Measurements from ENCODE around the gene MEMO1. TPM values are rescaled to one million over a fixed set of nuclear protein-coding genes. Genes with fewer than 3 reads are reported as not detected.

MEMO1 gene
- total and polyA plus RNA-seq, 9 of the 15 experiments (the other 6 are each of a cell fraction or from before 2014, with no cell fraction given), result 22.1 to 87.7 (median 61.2) TPM

GRCh38 chr2:31947871-31948270, 62.9 kb downstream of the MEMO1 start (continued):
- TF ChIP-seq ZNF512 (tag; IDR thresholded peaks at IDR 0.05) (no peak), TFAP4 (CRISPR knock-in tag; IDR thresholded peaks at IDR 0.05; ENCODE audit: borderline replicate concordance) (no peak)

- ChIA-PET POLR2A (no interaction called here), CTCF (ENCODE audit: low intra/inter-chr PET ratio) (no interaction called here)
- 45% methylated on average over 4 of the region's 4 CpGs for WGBS (ENCODE audit: insufficient coverage, low coverage, missing lambda C conversion rate)
- no peak overlapping the region for H3K4me3 ChIP-seq
- peaks cover 15% of the 10 kb centered on the region; the same call in 1 of the 3 replicates for H3K36me3 ChIP-seq (ENCODE audit: control insufficient read depth, insufficient read depth, low read length)
- no peaks in the 10 kb centered on the region for H3K9me1 ChIP-seq (ENCODE audit: control insufficient read depth, insufficient read depth, low read length)
- H3K4me1 ChIP-seq (replicated peaks in 1 of 2; ENCODE audit: control insufficient read depth in 2 of 2, insufficient read depth in 2 of 2, low read length in 2 of 2), result peaks cover 0 to 25% of the 10 kb centered on the region in 2 experiments; a peak in 3 of 5 replicates
- no peak; the same call in 2 of the 3 replicates for ATAC-seq
- H4K20me1 ChIP-seq (replicated peaks; ENCODE audit: control insufficient read depth, insufficient read depth, low read length), result peaks cover 4% of the 10 kb centered on the region; the same call in 1 of the 2 replicates
- H3K9me3 ChIP-seq (replicated peaks; ENCODE audit: control insufficient read depth, insufficient read depth, low read depth, low read length), result no peaks in the 10 kb centered on the region
- TF ChIP-seq TAF7 (tag; IDR thresholded peaks at IDR 0.05), result no peak
- peak; percentile 36 for TF ChIP-seq PRDM10 (IDR thresholded peaks at IDR 0.05; ENCODE audit: partially characterized antibody)
- TF ChIP-seq RBM39 (optimal IDR thresholded peaks at IDR 0.05; ENCODE audit: low read depth, low read length), result no peak
- TF ChIP-seq ZEB2 (IDR thresholded peaks at IDR 0.05), result no peak
- no peak for TF ChIP-seq TRIM28 (IDR thresholded peaks at IDR 0.05)
- TF ChIP-seq CBX2 (IDR thresholded peaks at IDR 0.05; ENCODE audit: insufficient read depth, low read length, poor library complexity, severe bottlenecking), result no peak
- no peak for TF ChIP-seq NFXL1 (CRISPR knock-in tag; IDR thresholded peaks at IDR 0.05)
- no peak for TF ChIP-seq TBL1XR1 (IDR thresholded peaks at IDR 0.05; ENCODE audit: low read length in 2 of 2)
- H3K27me3 ChIP-seq (ENCODE audit: control insufficient read depth in 2 of 2, insufficient read depth in 2 of 2, low read length in 2 of 2), result no peaks in the 10 kb centered on the region
- in situ Hi-C loops (cut with MboI) (no loop called here), intact Hi-C loops (cut with micrococcal nuclease) (no loop called here)
- no peak overlapping the region for H3K9ac ChIP-seq (ENCODE audit: insufficient read depth in 1 of 2, low read depth in 2 of 2, low read length in 2 of 2)
- 0 out of 3 replicates have a peak overlapping the region, but pooled peaks have one; percentile 5 for H3K27ac ChIP-seq (ENCODE audit: extremely low read depth, low read depth, low read length)
- H3K79me2 ChIP-seq (ENCODE audit: control insufficient read depth, insufficient read depth, low read length), result peaks cover 82% of the 10 kb centered on the region
- FAIRE-seq, result no peak
- no peak overlapping the region for H3K4me2 ChIP-seq (ENCODE audit: insufficient read depth, low read length)
- no TSS peak for BruUV-seq (replicated peaks)
- no peak for DNase-seq (ENCODE audit: extremely low read depth in 1 of 4, low spot score in 3 of 4)
- H2AFZ ChIP-seq (ENCODE audit: low read depth, low read length), result no peak overlapping the region
Observed at GRCh38 chr2:31946838-31947237, 64.0 kb downstream of the MEMO1 start.
